HG03139 (cell line): ENCODE measurements around the gene ZNF784.

Experiments
- ATAC-seq: cut with Tn5 transposase; IDR thresholded peaks from one replicate; pipeline ENCODE4 v1.9.1; 2021; ENCODE audit not compliant: unreplicated experiment

ZNF784 gene

GRCh38 chr19:55603581-55604292, 20.6 kb downstream of the ZNF784 start:
- no peak for ATAC-seq

GRCh38 chr19:55603115-55603514, 21.3 kb downstream of the ZNF784 start:
- no peak for ATAC-seq

GRCh38 chr19:55602104-55603001, 22.0 kb downstream of the ZNF784 start:
- ATAC-seq, result no peak

- no peak for ATAC-seq
Observed at GRCh38 chr19:55601084-55601483, 23.3 kb downstream of the ZNF784 start.

- no peak for ATAC-seq
Observed at GRCh38 chr19:55600662-55601028, 23.7 kb downstream of the ZNF784 start.

GRCh38 chr19:55599842-55600661, 24.3 kb downstream of the ZNF784 start, which contains the start of gene ZNF524:
ZNF524 (plus strand) TSS chr19:55600288; CDS start chr19:55602113, 1,825 bp downstream.
- peak; percentile 28 for ATAC-seq

- ATAC-seq, result peak; percentile 49
Observed at GRCh38 chr19:55599468-55599841, 24.9 kb downstream of the ZNF784 start, which contains the start of gene FIZ1. FIZ1 (minus strand) TSS chr19:55599517; CDS start chr19:55597865, 1,652 bp downstream.

GRCh38 chr19:55598719-55599467, 25.5 kb downstream of the ZNF784 start:
- peak; percentile 47 for ATAC-seq

- no peak for ATAC-seq
Observed at GRCh38 chr19:55598034-55598433, 26.3 kb downstream of the ZNF784 start.

GRCh38 chr19:55597501-55597921, 26.9 kb downstream of the ZNF784 start:
- no peak for ATAC-seq

GRCh38 chr19:55596304-55596703, 28.1 kb downstream of the ZNF784 start:
- ATAC-seq, result no peak

GRCh38 chr19:55594996-55595545, 29.3 kb downstream of the ZNF784 start:
- no peak for ATAC-seq

GRCh38 chr19:55593096-55593772, 31.1 kb downstream of the ZNF784 start:
- no peak for ATAC-seq

- ATAC-seq, result no peak
Observed at GRCh38 chr19:55592391-55593090, 31.8 kb downstream of the ZNF784 start.

GRCh38 chr19:55591555-55591954, 32.8 kb downstream of the ZNF784 start:
- no peak for ATAC-seq

- no peak for ATAC-seq
Observed at GRCh38 chr19:55590617-55591016, 33.7 kb downstream of the ZNF784 start.

GRCh38 chr19:55590109-55590508, 34.3 kb downstream of the ZNF784 start:
- ATAC-seq, result no peak

- ATAC-seq, result no peak
Observed at GRCh38 chr19:55588738-55589137, 35.6 kb downstream of the ZNF784 start.
